H1 (cell line): ENCODE data around the gene HMCN1. TPM values are rescaled to one million over a fixed set of nuclear protein-coding genes. Genes with fewer than 3 reads are reported as not detected.

Experiments
- CTCF ChIA-PET: fragments of 300-600 bp; sonication (Branson Sonifier 250); formaldehyde crosslinking; loops from one replicate; lab custom pipeline; 2021; ENCODE audit not compliant: partially characterized antibody; lab: Charles Lee
- POLR2A ChIA-PET: fragments of 300-600 bp; sonication (Branson Sonifier 250); formaldehyde crosslinking; loops from one replicate; lab custom pipeline; 2021; ENCODE audit warnings: inconsistent platforms; ENCODE audit not compliant: partially characterized antibody; lab: Charles Lee
- DNase-seq, 2 experiments: peaks; one replicate each; pipeline versions ENCODE4 v3.0.0 to v3.0.0-alpha.2; 2010 to 2022; ENCODE audit warnings: low spot score in 2 of 2, low read depth in 1 of 2, mixed read lengths in 1 of 2
- FAIRE-seq: peaks from 2 replicates; lab custom pipeline; 2011; peaks lifted over from hg19 to GRCh38; lab: Jason Lieb, UNC
- H2AFZ ChIP-seq: 2 replicates; pipeline ENCODE4 v1.8.1; 2012; ENCODE audit warnings: low read length, inconsistent platforms
- H2AK5ac ChIP-seq: 2 replicates; pipeline ENCODE4 v1.6.1; 2013; ENCODE audit warnings: low read depth, low read length
- H2BK120ac ChIP-seq: replicated peaks from 2 replicates; pipeline ENCODE3; 2013; ENCODE audit warnings: low read depth, low read length, inconsistent platforms
- H2BK12ac ChIP-seq: 2 replicates; pipeline ENCODE4 v1.6.1; 2013; ENCODE audit warnings: low read depth, low read length
- H2BK15ac ChIP-seq: 2 replicates; pipeline ENCODE4 v1.6.1; 2013; ENCODE audit warnings: low read length
- H2BK20ac ChIP-seq: 2 replicates; pipeline ENCODE4 v1.6.1; 2013; ENCODE audit warnings: low read length
- H2BK5ac ChIP-seq: 2 replicates; pipeline ENCODE4 v1.6.1; 2013; ENCODE audit warnings: low read depth, low read length
- H3K14ac ChIP-seq: 2 replicates; pipeline ENCODE4 v1.6.1; 2013; ENCODE audit warnings: inconsistent platforms; ENCODE audit not compliant: insufficient read length
- H3K18ac ChIP-seq: 2 replicates; pipeline ENCODE4 v1.6.1; 2013; ENCODE audit warnings: low read length; ENCODE audit errors: extremely low read depth
- H3K23ac ChIP-seq: 2 replicates; pipeline ENCODE4 v1.6.1; 2013; ENCODE audit warnings: inconsistent platforms; ENCODE audit not compliant: insufficient read length
- H3K23me2 ChIP-seq: 2 replicates; pipeline ENCODE4 v1.6.1; 2013; ENCODE audit warnings: low read depth, low read length
- H3K27ac ChIP-seq: 2 replicates; pipeline ENCODE4 v1.6.1; 2011; ENCODE audit warnings: low read depth, low read length, inconsistent platforms
- H3K27me3 ChIP-seq, 4 experiments: replicated peaks in 1 of 4; 1 replicate in 1 of 4; 2 replicates in 3 of 4; pipeline versions ENCODE4 v1.6.1 to v1.8.1; 2011 to 2013; ENCODE audit warnings: low read length in 3 of 4, mild to moderate bottlenecking in 3 of 4, inconsistent platforms in 2 of 4, mixed read lengths in 2 of 4, moderate library complexity in 1 of 4; ENCODE audit not compliant: control insufficient read depth in 3 of 4, insufficient read depth in 3 of 4; ENCODE audit errors: extremely low read depth in 1 of 4
- H3K36me3 ChIP-seq, 4 experiments: 2 replicates each; pipeline versions ENCODE4 v1.6.1 to v1.8.1; 2011 to 2013; ENCODE audit warnings: mild to moderate bottlenecking in 4 of 4, low read length in 3 of 4, moderate library complexity in 2 of 4, control low read depth in 1 of 4, inconsistent platforms in 1 of 4; ENCODE audit not compliant: insufficient read depth in 4 of 4, control insufficient read depth in 2 of 4
- H3K4ac ChIP-seq: replicated peaks from 2 replicates; pipeline ENCODE3; 2013; ENCODE audit warnings: low read length, low read depth, mixed read lengths, inconsistent platforms; ENCODE audit not compliant: insufficient read length
- H3K4me1 ChIP-seq, 4 experiments: replicated peaks in 1 of 4; 1 replicate in 1 of 4; 2 replicates in 3 of 4; pipeline versions ENCODE4 v1.6.1 to v1.8.1; 2011 to 2013; ENCODE audit warnings: low read length in 3 of 4, inconsistent platforms in 2 of 4, mixed read lengths in 1 of 4; ENCODE audit not compliant: insufficient read depth in 4 of 4, control insufficient read depth in 3 of 4
- H3K4me2 ChIP-seq, 2 experiments: 2 replicates each; pipeline versions ENCODE4 v1.6.1 to v1.8.1; 2011 to 2013; ENCODE audit warnings: low read depth in 2 of 2, low read length in 2 of 2, control low read depth in 1 of 2, inconsistent platforms in 1 of 2, mild to moderate bottlenecking in 1 of 2; ENCODE audit not compliant: insufficient read depth in 1 of 2
- H3K4me3 ChIP-seq, 4 experiments: fragments of 200-600, 300-600 bp in 1 of 4; sonication (generic), shearing (Covaris generic), sonication (Bioruptor Twin) in 1 of 4; 2 replicates each; pipeline versions ENCODE4 v1.5.1 to v1.8.1; 2011 to 2016; ENCODE audit warnings: low read length in 4 of 4, low read depth in 3 of 4, control low read depth in 2 of 4, inconsistent platforms in 2 of 4, mild to moderate bottlenecking in 2 of 4, mixed read lengths in 1 of 4, moderate library complexity in 1 of 4; ENCODE audit not compliant: insufficient read depth in 2 of 4; ENCODE audit errors: extremely low read depth in 1 of 4
- H3K56ac ChIP-seq: replicated peaks from 2 replicates; pipeline ENCODE3; 2013; ENCODE audit warnings: low read depth, mild to moderate bottlenecking, mixed read lengths, low read length, inconsistent platforms; ENCODE audit not compliant: insufficient read length
- H3K79me1 ChIP-seq: 2 replicates; pipeline ENCODE4 v1.6.1; 2013; ENCODE audit warnings: low read depth, low read length, control low read depth
- H3K79me2 ChIP-seq, 2 experiments: 2 replicates each; pipeline versions ENCODE4 v1.6.1 to v1.8.1; 2012 to 2013; ENCODE audit warnings: low read length in 2 of 2, mild to moderate bottlenecking in 2 of 2, inconsistent platforms in 1 of 2; ENCODE audit not compliant: insufficient read depth in 2 of 2, control insufficient read depth in 1 of 2
- H3K9ac ChIP-seq, 4 experiments: replicated peaks in 1 of 4; 1 replicate in 1 of 4; 2 replicates in 3 of 4; pipeline versions ENCODE4 v1.6.1 to v1.8.1; 2011 to 2013; ENCODE audit warnings: low read depth in 3 of 4, low read length in 3 of 4, control low read depth in 2 of 4, mild to moderate bottlenecking in 2 of 4, moderate library complexity in 2 of 4, inconsistent platforms in 1 of 4; ENCODE audit errors: extremely low read depth in 1 of 4
- H3K9me3 ChIP-seq, 2 experiments: 2 replicates each; pipeline versions ENCODE4 v1.6.1 to v1.8.1; 2012 to 2013; ENCODE audit warnings: mild to moderate bottlenecking in 2 of 2, moderate library complexity in 2 of 2, control low read depth in 1 of 2, inconsistent platforms in 1 of 2, low read depth in 1 of 2, low read length in 1 of 2, mixed read lengths in 1 of 2; ENCODE audit not compliant: insufficient read depth in 2 of 2
- H4K20me1 ChIP-seq, 2 experiments: replicated peaks in 1 of 2; 2 replicates each; pipeline versions ENCODE3 to v1.8.1; 2011 to 2013; ENCODE audit warnings: inconsistent platforms in 2 of 2, low read length in 2 of 2, mild to moderate bottlenecking in 1 of 2; ENCODE audit not compliant: insufficient read depth in 2 of 2, control insufficient read depth in 1 of 2
- H4K5ac ChIP-seq: 2 replicates; pipeline ENCODE4 v1.6.1; 2013; ENCODE audit warnings: low read length, low read depth, mixed read lengths, inconsistent platforms; ENCODE audit not compliant: insufficient read length
- H4K8ac ChIP-seq: 2 replicates; pipeline ENCODE4 v1.8.0; 2013; ENCODE audit warnings: mild to moderate bottlenecking, moderate library complexity, low read length, inconsistent platforms; ENCODE audit not compliant: insufficient read depth; ENCODE audit errors: extremely low read depth
- H4K91ac ChIP-seq: replicated peaks from 2 replicates; pipeline ENCODE3; 2013; ENCODE audit warnings: low read length, mixed read lengths, inconsistent platforms; ENCODE audit not compliant: insufficient read length
- POLR2AphosphoS5 ChIP-seq: IDR thresholded peaks from 2 replicates; pipeline ENCODE4 v1.6.1; 2011; ENCODE audit warnings: low read depth, low read length
- SP4 ChIP-seq: IDR thresholded peaks from 2 replicates; pipeline ENCODE4 v1.6.1; 2012; ENCODE audit warnings: low read length, inconsistent platforms
- TBP ChIP-seq: IDR thresholded peaks from 2 replicates; pipeline ENCODE4 v1.6.1; 2011; ENCODE audit warnings: low read depth, low read length, improper control_type of control experiment
- WGBS, 2 experiments: shearing (Covaris generic) in 1 of 2; methylation state at CpG; one replicate each; pipeline versions ENCODE4 v1.1.6 to v1.1.7; 2013 to 2015; ENCODE audit warnings: low lambda C conversion rate in 2 of 2, mixed read lengths in 2 of 2, inconsistent platforms in 1 of 2, low coverage in 1 of 2, missing lambda C conversion rate in 1 of 2; ENCODE audit not compliant: insufficient replicate concordance in 2 of 2, insufficient coverage in 1 of 2, insufficient read length in 1 of 2; ENCODE audit errors: extremely low coverage in 1 of 2, missing lambda C conversion rate in 1 of 2; 5-methylcytosine and 5-hydroxymethylcytosine counted together
- polyA plus RNA-seq, 7 experiments: library from polyadenylated mRNA; depleted of rRNA in 3 of 7; stranded (reverse) in 5 of 7; unstranded in 2 of 7; fragments of >200 nt in 5 of 7; fragments of 200-250 nt in 2 of 7; gene quantifications; 1 replicate in 5 of 7; 2 replicates in 1 of 7; 4 replicates in 1 of 7; pipeline versions ENCODE4 v1.2.1 to v1.2.3, GENCODE V29; 2011 to 2013; ENCODE audit warnings: missing spikeins in 2 of 7, mixed read lengths in 2 of 7
- total RNA-seq: library from RNA; stranded (reverse); fragmentation: NEBNext Ultra II Directional; extraction: Animal tissue kit (Norgen Biotek cat#: 25700); gene quantifications from 2 replicates; pipeline ENCODE4 v1.2.1, GENCODE V29; 2021

HMCN1 gene
- total and polyA plus RNA-seq, 2 of the 8 experiments (the other 6 are each of a cell fraction or from before 2014, with no cell fraction given): 13.8 to 14.6 TPM

- Histone ChIP-seq H2BK15ac (no peak overlapping the region), H3K23ac (no peak overlapping the region), H3K4me1 (no peaks in the 10 kb centered on the region), H2BK12ac (no peak overlapping the region), H3K4me3 (no peak overlapping the region), H3K79me2 (no peaks in the 10 kb centered on the region), H3K9me3 (no peaks in the 10 kb centered on the region), H2BK20ac (no peak overlapping the region), H3K27me3 (no peaks in the 10 kb centered on the region), H4K8ac (no peak overlapping the region), H4K91ac (no peak overlapping the region), H2AK5ac (no peak overlapping the region), H3K23me2 (no peaks in the 10 kb centered on the region), H2BK5ac (no peak overlapping the region), H2BK120ac (no peak overlapping the region), H3K14ac (no peak overlapping the region), H3K56ac (no peak overlapping the region), H3K4ac (no peak overlapping the region), H3K27ac (no peak overlapping the region), H3K79me1 (no peaks in the 10 kb centered on the region), H2AFZ (no peak overlapping the region), H3K4me2 (no peak overlapping the region), H3K18ac (no peak overlapping the region), H3K9ac (no peak overlapping the region), H3K36me3 (no peaks in the 10 kb centered on the region), H4K20me1 (peaks cover 0 to 2% of the 10 kb centered on the region in 2 experiments), H4K5ac (no peak overlapping the region)
- ChIA-PET POLR2A (no interaction called here), CTCF (no interaction called here)
- no peak for FAIRE-seq
- no peak for TF ChIP-seq TBP
- no peak for TF ChIP-seq SP4
- TF ChIP-seq POLR2AphosphoS5: no peak
- 86% methylated on average over 2 of the region's 2 CpGs; no CpG with 5 or more reads in 1 of the 2 experiments for WGBS, 2 experiments
- DNase-seq: no peak
These were observed 344.1 kb downstream of the HMCN1 start for GRCh38 chr1:186078245-186078644.
